Measurements from ENCODE around the gene ARHGAP32. TPM values are rescaled to one million over a fixed set of nuclear protein-coding genes. Genes with fewer than 3 reads are reported as not detected.

Gene ARHGAP32
- total RNA-seq, 4 donors from 2014 or later = 41.3 to 108 (median 101) TPM

GRCh38 chr11:129066229-129066628 lies 125.9 kb downstream of the ARHGAP32 start:
- no peaks in the 10 kb centered on the region for H3K27me3 ChIP-seq
- TF ChIP-seq POLR2A (IDR thresholded peaks at IDR 0.05) = no peak
- TF ChIP-seq CTCF (IDR thresholded peaks at IDR 0.05) = no peak
- DNase-seq = no peak
- H3K36me3 ChIP-seq = peaks cover 0 to 18% (median 0%) of the 10 kb centered on the region in 3 donors
- H3K4me3 ChIP-seq = no peak overlapping the region
- no peaks in the 10 kb centered on the region for H3K9me3 ChIP-seq
- H3K4me1 ChIP-seq = no peaks in the 10 kb centered on the region
- no peak overlapping the region for H3K27ac ChIP-seq

- no peak overlapping the region for H3K4me3 ChIP-seq
- H3K9me3 ChIP-seq = no peaks in the 10 kb centered on the region
- no peaks in the 10 kb centered on the region for H3K27me3 ChIP-seq
- H3K4me1 ChIP-seq = no peaks in the 10 kb centered on the region
- TF ChIP-seq CTCF (IDR thresholded peaks at IDR 0.05) (no peak), POLR2A (IDR thresholded peaks at IDR 0.05) (no peak)
- H3K27ac ChIP-seq = no peak overlapping the region
- peaks cover 0 to 18% (median 0%) of the 10 kb centered on the region in 3 donors for H3K36me3 ChIP-seq
- no peak for DNase-seq
Observed at GRCh38 chr11:129063118-129063517, 129.0 kb downstream of the ARHGAP32 start.

GRCh38 chr11:129061492-129062230 lies 130.5 kb downstream of the ARHGAP32 start:
- H3K4me3 ChIP-seq = no peak overlapping the region
- no peak overlapping the region for H3K27ac ChIP-seq
- no peak for DNase-seq
- no peaks in the 10 kb centered on the region for H3K9me3 ChIP-seq
- peaks cover 0 to 21% (median 0%) of the 10 kb centered on the region in 3 donors for H3K36me3 ChIP-seq
- TF ChIP-seq CTCF (IDR thresholded peaks at IDR 0.05) (no peak), POLR2A (IDR thresholded peaks at IDR 0.05) (no peak)
- H3K27me3 ChIP-seq = no peaks in the 10 kb centered on the region
- H3K4me1 ChIP-seq = no peaks in the 10 kb centered on the region

GRCh38 chr11:129056916-129057315 lies 135.2 kb downstream of the ARHGAP32 start:
- DNase-seq = no peak

GRCh38 chr11:129055196-129055595 lies 136.9 kb downstream of the ARHGAP32 start:
- no peak for TF ChIP-seq POLR2A (IDR thresholded peaks at IDR 0.05)
- no peak for TF ChIP-seq CTCF (IDR thresholded peaks at IDR 0.05)
- H3K36me3 ChIP-seq = peaks cover 0 to 3% (median 0%) of the 10 kb centered on the region in 3 donors
- no peaks in the 10 kb centered on the region for H3K27me3 ChIP-seq
- H3K4me1 ChIP-seq = no peaks in the 10 kb centered on the region
- no peaks in the 10 kb centered on the region for H3K9me3 ChIP-seq
- no peak for DNase-seq
- no peak overlapping the region for H3K27ac ChIP-seq
- no peak overlapping the region for H3K4me3 ChIP-seq

More at GRCh38 chr11:129056916-129057315, 135.2 kb downstream of the ARHGAP32 start:
- TF ChIP-seq POLR2A (IDR thresholded peaks at IDR 0.05) = no peak
- no peak for TF ChIP-seq CTCF (IDR thresholded peaks at IDR 0.05)
- no peaks in the 10 kb centered on the region for H3K9me3 ChIP-seq
- H3K4me3 ChIP-seq = no peak overlapping the region
- H3K4me1 ChIP-seq = no peaks in the 10 kb centered on the region
- H3K36me3 ChIP-seq = peaks cover 0 to 3% (median 0%) of the 10 kb centered on the region in 3 donors
- H3K27me3 ChIP-seq = no peaks in the 10 kb centered on the region
- H3K27ac ChIP-seq = no peak overlapping the region
